OCI-LY7 (cell line): Measurements from ENCODE around the gene GIMAP1.

Experiments used
- EZH2phosphoT487 ChIP-seq: fragments of 200-600 bp; sonication (generic); IDR thresholded peaks from 2 replicates; pipeline ENCODE4 v1.6.1; 2018; ENCODE audit warnings: low read depth, borderline replicate concordance, mild to moderate bottlenecking, mixed run types, antibody characterized with exemption, low read length, moderate library complexity, mixed read lengths
- TF ChIP-seq, protein P1 (sequence below): fragments of 200-600 bp; sonication (generic); conservative IDR thresholded peaks from 2 replicates; pipeline ENCODE4 v1.5.1; 2014; ENCODE audit warnings: mild to moderate bottlenecking, antibody characterized with exemption, low read length, moderate library complexity, mixed read lengths

DNA sequence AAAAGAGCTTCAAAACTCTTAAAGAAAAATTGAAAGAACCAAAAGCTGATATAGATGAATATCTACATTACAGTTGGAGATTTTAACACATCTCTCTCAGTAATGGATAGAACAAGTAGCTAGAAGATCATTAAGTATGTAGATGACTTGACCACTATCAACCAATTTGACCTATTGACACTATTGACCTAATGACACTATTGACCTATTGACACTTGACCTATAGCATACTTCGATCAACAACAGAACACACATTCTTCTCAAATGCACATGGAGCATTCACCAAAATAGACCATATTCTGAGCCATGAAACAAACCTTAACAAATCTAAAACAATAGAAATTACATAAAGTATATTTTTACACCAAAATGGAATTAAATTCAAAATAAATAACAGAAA is 43.1 kb downstream of the GIMAP1 start:
- TF ChIP-seq, protein P1, sequence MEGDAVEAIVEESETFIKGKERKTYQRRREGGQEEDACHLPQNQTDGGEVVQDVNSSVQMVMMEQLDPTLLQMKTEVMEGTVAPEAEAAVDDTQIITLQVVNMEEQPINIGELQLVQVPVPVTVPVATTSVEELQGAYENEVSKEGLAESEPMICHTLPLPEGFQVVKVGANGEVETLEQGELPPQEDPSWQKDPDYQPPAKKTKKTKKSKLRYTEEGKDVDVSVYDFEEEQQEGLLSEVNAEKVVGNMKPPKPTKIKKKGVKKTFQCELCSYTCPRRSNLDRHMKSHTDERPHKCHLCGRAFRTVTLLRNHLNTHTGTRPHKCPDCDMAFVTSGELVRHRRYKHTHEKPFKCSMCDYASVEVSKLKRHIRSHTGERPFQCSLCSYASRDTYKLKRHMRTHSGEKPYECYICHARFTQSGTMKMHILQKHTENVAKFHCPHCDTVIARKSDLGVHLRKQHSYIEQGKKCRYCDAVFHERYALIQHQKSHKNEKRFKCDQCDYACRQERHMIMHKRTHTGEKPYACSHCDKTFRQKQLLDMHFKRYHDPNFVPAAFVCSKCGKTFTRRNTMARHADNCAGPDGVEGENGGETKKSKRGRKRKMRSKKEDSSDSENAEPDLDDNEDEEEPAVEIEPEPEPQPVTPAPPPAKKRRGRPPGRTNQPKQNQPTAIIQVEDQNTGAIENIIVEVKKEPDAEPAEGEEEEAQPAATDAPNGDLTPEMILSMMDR, result no peak
- TF ChIP-seq EZH2phosphoT487, result no peak
